HG03039 (cell line): ENCODE data around the gene TRAF3.
"Not testable (repeated sequence)": the region's sequence is repeated elsewhere in the genome, so short reads cannot be mapped to it uniquely, and the experiment has no call there.

Experiments used
- ATAC-seq: cut with Tn5 transposase; IDR thresholded peaks from one replicate; pipeline ENCODE4 v1.9.1; 2021; ENCODE audit warnings: mild to moderate bottlenecking, moderate library complexity; ENCODE audit not compliant: unreplicated experiment

TRAF3 gene

DNA sequence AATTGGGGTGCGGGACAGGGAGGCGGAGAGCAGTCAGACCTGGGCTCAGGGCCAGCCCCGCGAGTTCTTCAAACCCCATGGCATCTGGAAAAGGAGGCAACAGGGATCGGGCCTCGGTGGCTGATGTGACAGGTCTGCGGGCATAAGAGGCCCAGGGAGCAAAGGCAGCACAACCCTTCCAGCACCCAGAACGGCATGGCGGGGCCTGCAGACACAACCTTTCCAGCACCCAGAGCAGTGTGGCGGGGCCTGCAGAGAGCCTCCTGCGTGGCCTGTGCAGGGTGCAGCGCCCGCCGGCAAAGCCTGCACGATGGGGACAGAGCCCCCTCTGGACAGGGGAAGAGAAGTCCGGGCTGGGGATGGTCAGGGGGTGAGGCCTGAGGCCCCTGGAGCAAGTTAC lies 26.2 kb upstream of the TRAF3 start:
- no peak for ATAC-seq

DNA sequence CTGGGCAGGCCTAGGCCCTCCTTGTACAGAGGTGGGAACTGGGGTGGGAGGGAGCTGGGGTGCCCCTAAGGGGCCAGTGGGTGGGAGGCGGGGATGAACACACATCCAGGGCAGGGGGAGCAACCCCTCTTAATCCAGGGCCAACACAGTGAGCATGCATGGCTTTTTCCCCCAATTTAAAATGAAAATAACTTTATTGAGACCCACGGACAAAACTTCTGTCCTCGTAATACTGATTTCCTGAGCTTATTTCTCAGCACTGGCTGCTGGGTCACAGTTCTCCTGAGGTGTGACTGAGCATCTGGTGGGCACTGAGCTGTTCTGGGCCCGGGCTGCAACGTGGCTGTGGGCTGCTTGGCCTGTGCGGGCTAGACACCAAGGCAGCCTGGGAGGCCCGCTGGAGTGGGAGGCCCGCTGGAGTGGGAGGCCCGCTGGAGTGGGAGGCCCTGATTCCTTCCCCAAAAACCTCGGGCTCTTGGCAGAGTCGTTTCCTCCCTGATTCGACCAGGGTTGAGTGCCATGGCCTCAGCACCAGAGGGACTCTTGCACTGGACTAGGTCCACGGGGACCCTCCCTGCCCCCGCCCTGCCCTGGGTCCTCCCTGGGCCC lies 24.9 kb upstream of the TRAF3 start:
- ATAC-seq = no peak

DNA sequence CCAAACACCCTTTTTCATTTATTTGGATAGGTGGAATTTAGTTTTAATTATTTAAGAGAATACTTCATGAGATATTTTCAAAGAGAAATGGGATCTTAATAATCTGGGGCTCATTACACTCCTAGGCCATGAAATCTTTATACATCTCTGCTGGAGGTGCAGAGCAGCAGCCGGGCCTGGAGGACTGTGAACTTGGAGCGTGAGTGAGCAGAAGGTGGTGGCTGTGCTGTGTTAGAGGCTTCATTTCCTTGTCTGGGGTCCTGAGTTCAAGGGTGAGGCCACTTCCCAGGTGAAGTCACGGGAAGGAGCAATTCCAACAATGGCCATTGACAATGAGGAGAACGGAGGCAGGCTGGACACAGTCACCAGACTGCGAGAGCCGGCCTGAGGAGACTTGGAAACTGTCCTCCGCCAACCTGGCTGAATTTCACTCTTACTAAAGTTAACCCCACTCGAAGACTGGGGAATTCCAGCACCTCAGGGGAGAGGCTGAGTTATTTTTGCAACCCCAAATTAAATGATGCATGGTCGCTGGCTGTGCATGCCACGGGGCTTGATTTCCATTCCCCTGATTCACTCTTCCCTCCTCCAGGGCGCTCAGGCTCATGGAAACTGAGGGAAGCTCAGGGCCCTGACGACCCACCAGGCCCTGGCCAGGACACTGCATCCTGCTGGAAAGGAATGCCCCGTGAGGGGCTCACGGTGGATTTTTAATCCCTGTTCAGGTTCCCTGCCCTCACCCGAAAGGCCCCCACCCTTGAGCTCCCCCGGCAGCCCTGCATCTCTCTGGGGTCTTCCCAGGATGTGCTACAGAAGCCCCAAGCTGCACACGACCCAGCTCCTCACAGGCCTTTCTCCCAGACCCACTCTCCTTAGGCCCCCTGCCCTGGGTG lies 22.6 kb upstream of the TRAF3 start:
- peak; percentile 45 for ATAC-seq

DNA sequence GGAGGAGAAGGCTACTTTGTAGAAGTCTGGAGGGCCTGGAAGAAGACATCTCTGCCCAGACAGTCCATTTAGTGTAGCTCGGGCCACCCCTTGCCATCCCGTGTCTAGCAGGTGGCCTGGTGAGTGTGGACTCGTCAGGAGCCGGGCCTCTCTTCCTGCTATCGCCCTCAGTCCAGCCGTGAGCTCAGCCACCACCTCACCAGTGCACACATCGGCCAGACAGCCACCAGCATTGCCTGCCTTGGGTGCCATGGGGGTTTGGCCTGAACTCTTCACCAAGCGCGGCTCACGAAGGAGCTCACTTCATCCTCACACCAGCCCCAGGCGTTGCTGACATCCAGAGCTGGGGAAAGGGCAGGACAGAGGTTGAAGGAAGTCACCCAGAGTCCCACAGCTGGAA lies 19.6 kb upstream of the TRAF3 start:
- no peak for ATAC-seq

DNA sequence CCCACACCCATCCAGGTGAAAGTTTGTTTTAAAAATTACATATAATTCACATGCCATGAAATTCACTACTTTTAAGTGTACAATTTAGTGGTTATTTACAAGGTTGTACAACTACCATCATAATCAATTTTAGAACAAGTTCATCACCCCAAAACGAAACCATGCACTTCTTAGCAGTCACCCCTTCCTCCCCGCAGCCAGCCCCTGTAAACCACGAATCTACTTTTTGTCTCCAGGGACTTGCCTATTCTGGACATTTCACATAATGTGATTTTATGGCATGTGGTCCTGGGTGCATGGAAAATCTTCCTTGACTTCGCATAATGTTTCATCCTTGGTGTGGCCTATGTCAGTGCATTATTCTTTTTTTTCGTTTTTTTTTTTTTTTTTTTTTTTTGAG lies 19.2 kb upstream of the TRAF3 start:
- ATAC-seq = no peak

DNA sequence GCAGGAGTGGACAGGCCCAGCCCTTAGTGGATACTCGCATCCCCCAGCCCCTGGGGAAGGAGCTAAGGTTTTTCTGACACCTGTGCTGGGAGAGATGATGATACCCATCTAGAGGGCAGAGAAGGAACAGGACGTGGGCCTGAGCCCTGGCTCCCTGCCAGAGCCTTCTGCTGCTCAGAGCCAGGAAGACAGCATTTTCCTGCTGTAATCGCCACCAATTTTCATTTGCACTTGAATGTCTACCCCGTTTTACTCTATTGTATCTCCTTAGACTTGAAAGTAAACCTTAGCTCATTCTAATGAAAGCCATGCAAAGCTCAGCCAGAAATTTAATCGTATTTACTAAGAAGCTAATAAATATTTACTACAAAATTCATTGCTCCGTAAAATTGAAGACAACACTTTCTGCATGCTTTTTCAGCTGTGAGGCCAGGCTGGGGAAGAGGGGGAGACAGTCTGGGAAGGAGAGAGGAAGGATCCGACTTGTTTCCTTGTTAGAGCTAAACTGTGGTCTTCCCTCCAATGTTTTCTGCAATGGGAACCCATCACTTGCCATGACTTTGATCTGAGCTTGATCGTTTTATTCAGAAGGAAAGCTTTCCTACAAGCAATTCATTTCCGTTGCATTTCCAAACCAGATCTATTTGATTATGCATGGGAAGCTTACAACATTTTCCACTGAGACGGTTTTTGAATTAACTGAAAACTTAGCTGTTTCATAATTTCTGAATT lies 17.6 kb upstream of the TRAF3 start:
- no peak for ATAC-seq

DNA sequence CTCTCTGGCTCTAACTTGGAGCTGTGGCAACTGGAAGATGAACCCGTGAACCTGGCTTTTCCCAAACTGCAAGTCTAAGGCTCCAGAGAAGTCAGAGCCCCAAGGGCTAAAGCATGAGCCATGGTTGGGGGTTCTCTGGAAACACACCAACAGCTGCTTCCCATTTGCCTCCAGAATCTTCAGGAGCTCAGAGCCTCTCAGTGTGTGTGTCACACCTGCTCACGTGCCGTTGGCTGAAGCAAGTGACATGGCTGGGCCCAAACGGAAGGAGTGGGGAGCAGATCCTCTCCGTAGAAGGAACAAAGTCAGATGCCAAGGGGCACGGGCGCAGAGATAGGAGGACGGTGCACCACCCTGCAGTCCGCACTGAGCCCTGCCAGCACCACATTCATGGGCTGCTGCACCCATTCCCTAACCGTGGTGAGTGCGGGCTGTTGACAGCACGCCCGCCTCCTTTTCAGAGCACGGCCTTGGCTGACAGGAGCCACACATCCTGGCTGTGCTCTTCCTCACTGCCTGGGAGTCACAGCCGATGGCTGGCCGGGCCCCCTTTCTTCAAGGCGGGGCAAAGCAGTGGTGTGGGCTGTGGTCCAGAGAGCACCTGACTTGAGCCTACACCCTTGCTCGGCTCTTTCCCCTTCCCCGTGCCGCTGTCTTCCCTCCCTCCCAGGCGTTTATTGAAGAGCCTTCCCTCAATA lies 16.6 kb upstream of the TRAF3 start:
- no peak for ATAC-seq

DNA sequence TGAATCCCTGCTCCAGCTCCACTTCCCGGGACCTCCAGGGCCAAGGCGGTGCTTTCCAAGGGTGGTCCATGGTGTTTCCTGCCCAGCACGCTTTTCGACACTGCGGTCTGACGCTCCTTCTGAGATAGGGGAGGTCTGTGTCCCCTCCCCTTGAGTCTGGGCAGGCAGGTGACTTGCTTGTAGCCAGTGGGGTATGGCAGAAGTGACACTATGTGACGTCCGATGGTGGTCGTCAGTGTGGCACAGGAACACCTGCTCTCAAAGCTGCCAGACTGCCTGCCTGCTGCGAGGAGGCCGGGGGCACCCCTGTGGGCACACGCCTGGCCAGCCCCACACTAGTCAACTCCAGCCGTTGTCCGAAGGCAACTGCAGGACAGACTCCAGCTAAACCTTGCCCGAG lies 16.0 kb upstream of the TRAF3 start:
- no peak for ATAC-seq

DNA sequence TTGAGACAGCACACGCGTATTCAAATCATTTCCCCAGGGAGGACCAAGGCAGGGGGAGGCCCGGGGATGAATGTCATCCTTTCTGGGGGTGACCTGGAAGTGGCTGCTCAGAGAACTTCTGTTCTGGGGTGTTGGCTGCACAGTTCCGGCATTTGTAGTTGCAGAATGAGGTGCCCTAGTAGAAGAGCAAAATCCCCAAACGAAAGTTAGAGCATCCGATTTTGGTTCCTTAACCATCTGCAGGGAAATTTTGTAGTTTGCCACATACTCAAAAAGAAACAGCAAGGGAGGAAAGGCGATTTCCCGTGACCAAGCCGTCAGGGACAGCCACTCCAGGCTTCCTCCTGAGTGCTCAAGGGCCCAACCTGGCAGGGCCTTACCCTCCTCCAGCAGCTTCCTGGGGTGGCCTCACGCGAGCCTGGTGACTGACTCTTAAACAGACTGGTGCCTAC lies 13.0 kb upstream of the TRAF3 start:
- ATAC-seq = peak; percentile 49

DNA sequence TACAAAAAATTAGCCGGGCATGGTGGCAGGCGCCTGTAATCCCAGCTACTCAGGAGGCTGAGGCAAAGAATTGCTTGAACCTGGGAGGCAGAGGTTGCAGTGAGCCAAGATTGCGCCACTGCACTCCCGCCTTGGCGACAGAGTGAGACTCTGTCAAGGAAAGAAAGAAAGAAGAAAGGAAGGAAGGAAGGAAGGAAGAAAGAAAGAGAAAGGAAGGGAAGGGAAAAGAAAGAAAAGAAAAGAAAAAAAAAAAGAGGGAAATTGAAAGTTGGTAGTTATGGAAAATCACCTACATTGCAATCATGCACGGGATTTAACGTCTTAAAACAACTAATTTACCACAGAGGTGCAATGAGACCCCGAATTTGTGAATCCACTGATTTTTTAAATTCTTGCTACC lies 11.5 kb upstream of the TRAF3 start:
- not testable (repeated sequence) for ATAC-seq

DNA sequence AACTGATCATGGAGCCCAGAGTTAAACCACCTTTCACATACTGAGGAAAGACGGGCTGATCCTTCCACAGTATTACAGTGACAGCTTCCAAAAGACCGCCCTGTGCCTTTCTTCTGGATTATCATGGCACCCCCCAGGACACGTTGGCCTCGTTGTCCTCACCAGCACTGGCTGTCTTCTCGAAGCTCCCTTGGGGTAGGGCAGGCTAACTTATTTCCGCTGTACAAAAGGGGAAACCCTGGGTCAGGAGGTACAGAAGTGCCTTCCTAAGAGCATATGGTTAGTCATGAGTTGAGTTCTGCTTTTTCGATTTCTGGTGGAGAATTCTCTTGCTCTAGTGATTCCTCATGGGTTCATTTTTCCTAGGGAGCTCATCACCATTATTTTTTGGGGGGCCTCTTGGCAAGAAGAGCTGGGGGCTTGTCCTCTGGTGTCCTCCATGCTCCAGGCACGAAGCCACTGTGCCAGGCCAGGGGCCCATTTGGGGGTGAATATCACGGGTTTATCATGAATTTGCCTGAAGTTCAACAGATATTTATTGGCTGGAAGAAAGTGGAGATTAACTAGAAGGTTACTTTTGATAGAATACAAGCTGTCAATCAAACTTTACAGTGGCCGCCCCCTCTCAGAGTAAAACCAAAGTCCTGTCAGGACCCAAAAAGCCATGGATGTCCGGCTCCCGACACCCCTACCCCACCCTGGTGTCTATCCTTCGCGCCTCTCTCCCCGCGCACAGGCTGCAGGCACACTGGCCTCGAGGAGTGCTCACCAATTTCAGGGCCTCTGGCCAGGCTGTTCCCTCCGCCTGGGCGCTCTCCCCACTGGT lies 8.8 kb upstream of the TRAF3 start:
- no peak for ATAC-seq

DNA sequence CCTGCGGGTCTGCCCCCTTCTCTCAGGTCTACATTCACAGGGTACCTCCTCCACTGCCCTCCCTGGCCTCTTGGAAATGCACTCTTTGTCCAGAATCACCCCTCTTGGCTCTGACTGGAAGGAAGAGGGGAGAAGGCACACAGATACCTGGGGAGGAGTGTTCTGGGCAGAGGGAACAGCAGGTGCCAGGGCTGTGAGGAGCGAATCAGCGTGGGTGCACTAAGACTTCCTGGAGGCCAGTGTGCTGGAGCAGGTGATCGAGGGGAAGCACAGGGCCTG lies 8.3 kb upstream of the TRAF3 start:
- ATAC-seq = no peak

DNA sequence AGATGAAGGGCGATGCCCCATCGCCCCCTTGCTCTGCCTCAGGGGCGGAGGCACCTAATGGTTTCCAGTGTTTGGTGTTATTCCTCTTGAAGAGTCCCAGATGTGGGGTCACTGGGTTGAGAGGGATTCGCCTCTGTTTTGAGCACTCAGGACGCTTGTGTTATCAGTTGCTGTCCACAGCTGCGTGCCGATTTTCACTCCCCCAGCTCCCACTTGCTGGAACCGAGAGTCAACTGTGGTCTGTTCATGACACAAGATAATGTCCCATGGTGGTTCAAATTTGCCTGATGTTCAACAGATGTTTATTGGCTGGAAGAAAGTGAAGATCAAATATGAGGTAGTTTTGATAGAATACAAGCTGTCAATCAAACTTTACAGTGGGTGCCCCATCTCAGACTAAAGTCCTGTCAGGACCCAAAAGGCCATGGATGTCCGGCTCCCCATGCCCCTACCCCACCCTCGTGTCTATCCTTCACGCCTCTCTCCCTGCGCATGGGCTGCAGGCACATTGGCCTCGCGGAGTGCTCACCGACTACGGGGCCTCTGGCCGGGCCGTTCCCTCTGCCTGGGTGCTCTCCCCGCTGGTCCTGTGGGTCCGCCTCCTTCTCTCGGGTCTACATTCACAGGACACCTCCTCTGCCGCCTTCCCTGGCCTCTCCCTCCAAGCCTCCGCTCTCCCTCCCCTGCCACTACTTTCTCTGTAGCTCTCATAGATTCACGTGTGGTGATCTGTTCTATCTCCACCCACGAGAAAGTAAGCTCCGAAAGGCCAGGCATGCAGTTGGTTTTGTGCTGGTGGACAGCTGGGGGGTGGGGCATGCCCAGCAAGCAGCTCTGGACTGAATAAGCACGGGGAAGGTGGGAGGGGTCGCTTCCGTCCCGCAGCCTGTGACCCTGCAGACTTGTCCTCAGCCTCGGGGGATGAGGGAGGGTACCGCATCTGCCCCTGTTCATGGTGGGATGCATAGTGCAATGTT lies 6.8 kb upstream of the TRAF3 start:
- no peak for ATAC-seq

DNA sequence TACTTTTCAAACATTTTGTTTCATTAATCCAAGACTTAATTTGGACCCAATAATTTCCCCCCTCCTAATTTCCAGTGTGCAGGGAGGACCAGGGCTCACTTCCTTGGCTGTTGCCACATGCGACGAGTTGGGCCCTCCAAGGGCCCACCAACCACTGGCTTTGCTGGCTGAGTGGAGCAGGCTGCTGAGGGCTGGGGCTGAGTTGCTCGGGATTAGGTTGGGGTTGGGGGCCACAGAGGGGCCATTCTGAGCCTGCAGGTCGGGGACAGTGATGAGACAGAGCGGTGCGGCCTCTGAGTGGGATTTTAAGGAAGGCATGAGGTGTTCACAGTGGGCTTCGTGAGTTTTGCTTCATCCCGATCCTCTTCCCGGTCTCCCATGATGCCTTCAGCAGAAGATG lies 6.1 kb upstream of the TRAF3 start:
- no peak for ATAC-seq

DNA sequence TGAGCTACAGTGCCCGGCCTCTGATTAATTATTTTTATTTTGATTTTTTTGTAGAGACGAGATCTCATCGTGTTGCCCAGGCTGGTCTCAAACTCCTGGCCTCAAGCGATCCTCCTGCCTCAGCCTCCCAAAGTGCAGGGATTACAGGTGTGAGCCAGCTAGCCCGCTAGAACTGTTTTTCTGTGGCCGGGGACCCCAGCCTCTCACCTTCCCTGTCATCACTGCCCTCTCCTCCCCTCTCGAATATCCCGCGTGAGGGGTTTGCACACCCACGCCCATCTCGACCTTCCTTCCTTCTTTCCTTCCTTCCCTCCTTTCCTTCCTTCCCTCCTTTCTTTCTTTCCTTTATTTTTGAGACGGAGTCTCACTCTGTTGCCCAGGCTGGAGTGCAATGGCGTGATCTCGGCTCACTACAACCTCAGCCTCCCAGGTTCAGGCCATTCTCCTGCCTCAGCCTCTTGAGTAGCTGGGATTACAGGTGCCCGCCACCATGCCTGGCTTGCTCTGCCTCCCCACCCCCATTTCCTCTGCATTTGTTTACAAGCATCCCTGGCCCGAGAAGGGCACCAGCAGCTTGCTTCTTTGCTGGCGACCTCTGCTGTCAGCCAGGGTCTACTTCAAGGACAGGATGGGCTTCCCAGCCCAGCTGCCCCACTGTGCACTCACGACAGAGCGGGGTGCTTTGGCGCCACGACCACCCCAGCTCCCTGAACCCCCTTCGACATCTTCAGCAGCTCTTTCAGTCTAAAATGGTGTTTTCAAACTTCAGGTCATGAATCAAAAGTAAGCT lies 4.3 kb upstream of the TRAF3 start:
- ATAC-seq = no peak

DNA sequence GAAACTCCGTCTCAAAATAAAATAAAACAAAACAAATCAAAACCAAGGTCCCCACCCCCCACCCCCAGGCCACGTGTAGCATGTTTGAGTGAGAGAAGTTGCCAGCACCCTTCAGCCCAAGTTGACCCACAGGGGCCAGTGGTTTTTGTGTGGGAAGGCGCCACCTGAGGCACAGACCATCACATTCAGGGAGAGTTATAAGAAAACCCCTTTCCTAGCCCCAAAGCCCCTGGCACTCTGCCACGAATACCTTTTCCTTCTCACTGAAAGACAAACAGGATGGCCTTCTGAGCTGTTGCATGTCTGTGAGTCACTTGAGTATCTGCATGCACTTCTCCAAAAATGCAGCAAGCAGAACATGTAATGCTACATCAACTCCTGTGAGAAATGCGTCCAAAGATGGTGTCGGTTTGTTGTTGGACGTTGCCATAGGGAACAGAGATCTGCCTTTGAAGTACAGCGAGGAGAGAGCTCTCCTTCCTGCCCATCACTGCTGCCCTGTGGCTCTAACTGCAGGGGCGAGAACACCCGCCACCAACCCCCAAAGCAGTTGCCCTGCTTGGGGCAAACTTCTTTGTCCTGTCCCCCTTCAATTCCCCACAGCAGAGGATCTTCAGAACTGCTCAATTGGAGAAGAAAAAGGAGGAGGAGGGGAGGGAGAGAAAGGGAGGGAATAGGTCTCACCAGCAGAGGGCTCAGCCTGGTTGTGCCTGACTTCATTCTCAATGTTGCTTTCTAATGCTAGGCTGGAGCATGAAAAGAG lies 2.7 kb upstream of the TRAF3 start:
- no peak for ATAC-seq

DNA sequence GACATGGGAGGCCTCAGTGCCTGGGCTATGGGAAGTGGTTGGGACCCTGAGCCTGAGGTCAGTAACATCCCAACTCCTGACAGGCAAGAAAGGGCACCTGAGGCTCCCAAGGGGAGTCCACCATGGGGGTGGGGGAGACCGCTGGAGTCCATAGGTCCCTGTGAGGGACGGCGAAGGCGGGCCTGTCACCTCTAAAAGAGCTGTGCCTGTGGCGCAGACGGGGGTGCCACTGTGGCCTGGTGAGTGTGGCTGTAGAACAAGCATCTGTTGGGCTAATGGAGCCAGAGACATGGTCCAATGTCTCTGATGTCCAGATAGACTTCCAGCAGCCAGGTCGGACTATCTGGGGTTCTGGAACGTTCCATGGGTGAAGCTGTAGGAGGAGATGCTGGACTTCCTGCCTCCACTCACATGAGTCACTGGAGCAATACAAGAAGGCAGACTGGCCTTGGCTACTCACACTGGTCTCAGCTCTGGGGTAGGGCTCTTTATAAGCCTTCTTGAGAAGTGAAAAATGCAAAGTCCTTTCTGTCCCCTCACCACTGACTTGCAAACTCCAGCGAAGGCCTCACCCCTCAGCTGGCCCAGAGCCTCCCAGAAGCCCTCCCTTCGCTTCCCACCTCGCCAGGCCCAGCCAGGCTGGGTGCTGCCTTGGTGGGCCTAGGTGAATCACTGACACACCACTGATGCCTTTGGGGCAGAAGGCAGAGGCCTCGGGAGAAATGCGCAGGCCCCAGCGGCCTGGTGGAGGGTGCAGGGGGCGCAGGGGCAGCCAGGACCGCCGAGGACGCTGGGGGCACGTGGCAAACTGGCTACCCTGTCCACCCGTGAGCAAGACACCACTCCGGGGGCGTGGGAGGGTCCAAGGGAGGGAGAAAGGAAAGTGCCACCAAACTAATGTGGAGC lies 1.1 kb upstream of the TRAF3 start:
- no peak for ATAC-seq
